GM21381 (cell line): ENCODE results near the gene ZCWPW1.

Experiments
- ATAC-seq: cut with Tn5 transposase; IDR thresholded peaks from one replicate; pipeline ENCODE4 v1.9.1; 2021; ENCODE audit warnings: mild to moderate bottlenecking, moderate library complexity; ENCODE audit not compliant: unreplicated experiment

The ZCWPW1 gene, protein sequence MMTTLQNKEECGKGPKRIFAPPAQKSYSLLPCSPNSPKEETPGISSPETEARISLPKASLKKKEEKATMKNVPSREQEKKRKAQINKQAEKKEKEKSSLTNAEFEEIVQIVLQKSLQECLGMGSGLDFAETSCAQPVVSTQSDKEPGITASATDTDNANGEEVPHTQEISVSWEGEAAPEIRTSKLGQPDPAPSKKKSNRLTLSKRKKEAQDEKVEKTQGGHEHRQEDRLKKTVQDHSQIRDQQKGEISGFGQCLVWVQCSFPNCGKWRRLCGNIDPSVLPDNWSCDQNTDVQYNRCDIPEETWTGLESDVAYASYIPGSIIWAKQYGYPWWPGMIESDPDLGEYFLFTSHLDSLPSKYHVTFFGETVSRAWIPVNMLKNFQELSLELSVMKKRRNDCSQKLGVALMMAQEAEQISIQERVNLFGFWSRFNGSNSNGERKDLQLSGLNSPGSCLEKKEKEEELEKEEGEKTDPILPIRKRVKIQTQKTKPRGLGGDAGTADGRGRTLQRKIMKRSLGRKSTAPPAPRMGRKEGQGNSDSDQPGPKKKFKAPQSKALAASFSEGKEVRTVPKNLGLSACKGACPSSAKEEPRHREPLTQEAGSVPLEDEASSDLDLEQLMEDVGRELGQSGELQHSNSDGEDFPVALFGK

GRCh38 chr7:100428199-100428966 lies at the start of gene ZCWPW1:
Gene ZCWPW1, minus strand, starts transcription at chr7:100428703. Its CDS starts 8,054 bp downstream, at chr7:100420649.
- ATAC-seq: peak; percentile 42

DNA sequence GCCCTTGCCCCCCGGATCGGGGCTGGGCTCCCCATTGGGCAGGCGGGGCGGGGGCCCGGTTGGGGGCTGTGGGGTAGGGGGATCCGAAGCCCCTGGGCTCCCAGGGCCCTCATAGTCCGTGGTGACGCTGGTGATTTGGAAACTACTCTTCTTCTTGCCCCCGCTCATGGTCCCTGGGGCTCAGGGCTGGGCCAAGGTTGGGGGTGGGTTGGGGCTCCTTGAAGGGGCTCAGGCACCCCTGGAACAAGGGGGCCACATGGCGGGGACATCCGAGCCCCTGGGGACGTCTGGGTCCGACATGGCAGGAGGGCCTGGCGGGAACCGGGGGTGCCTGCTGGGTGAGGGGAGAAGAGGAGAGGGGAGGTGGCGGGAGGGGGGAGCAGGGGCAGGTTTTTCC lies 49.4 kb upstream of the ZCWPW1 start:
- no peak for ATAC-seq

GRCh38 chr7:100476903-100477870 lies 48.7 kb upstream of the ZCWPW1 start:
- ATAC-seq: no peak

- no peak for ATAC-seq
Measured at GRCh38 chr7:100476101-100476780, 47.7 kb upstream of the ZCWPW1 start.

GRCh38 chr7:100475549-100475948 lies 47.0 kb upstream of the ZCWPW1 start:
- no peak for ATAC-seq

- ATAC-seq: no peak
Measured at GRCh38 chr7:100472854-100473499, 44.5 kb upstream of the ZCWPW1 start.

DNA sequence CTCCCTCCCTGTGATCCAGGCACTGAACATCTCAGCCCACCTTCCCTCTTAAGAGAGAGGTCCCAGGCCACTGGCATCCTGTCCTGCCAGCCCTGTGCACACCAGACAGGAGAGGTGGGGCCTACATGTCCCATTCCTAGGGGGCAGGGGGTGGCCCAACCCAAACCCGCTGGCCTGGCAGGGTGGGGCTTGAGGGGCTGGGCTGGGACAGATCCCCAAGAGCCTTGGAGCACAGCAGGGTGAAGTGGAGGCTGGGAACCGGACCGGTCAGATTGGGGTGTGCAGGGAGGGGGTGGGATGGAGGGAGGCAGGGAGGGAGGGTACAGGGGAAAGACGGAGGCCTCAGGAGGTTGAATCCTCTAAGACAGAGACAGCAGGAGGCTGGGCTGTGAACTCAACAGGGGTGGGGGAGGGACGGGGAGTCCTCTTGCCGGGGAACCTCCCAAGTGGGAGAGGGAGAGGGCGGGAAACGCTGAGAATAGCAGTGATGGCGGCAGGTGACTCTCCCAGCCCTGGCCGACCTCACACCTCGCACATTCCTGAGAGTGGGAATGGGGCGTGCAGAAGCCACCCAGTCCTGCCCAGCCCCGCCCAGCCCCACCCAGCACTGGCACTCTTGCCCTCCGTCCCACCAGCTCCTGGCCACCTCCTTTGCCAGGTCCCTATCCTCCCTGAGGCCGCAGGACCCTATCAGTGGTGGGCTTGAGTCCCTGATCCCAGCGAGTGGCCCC lies 43.8 kb upstream of the ZCWPW1 start:
- ATAC-seq: no peak

DNA sequence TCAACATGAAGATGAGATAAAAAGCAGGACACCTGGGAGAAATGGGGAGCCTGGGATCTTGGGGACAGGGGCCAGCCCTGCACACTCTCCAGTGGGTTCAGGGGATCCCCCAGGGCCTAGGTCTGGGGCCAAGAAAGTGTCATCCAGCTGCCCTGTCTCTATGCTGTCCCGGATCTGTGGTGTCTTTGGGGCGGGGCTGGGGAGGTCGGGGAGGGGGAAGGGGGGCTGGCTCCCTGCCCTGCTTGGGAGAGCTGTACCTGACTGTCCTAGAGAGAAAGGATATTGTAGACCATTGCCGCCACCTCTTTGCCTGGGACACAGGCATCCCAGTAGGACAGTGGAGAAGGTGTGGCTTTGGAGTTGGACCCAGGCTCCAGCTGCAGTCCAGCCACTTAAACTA lies 42.5 kb upstream of the ZCWPW1 start:
- no peak for ATAC-seq

DNA sequence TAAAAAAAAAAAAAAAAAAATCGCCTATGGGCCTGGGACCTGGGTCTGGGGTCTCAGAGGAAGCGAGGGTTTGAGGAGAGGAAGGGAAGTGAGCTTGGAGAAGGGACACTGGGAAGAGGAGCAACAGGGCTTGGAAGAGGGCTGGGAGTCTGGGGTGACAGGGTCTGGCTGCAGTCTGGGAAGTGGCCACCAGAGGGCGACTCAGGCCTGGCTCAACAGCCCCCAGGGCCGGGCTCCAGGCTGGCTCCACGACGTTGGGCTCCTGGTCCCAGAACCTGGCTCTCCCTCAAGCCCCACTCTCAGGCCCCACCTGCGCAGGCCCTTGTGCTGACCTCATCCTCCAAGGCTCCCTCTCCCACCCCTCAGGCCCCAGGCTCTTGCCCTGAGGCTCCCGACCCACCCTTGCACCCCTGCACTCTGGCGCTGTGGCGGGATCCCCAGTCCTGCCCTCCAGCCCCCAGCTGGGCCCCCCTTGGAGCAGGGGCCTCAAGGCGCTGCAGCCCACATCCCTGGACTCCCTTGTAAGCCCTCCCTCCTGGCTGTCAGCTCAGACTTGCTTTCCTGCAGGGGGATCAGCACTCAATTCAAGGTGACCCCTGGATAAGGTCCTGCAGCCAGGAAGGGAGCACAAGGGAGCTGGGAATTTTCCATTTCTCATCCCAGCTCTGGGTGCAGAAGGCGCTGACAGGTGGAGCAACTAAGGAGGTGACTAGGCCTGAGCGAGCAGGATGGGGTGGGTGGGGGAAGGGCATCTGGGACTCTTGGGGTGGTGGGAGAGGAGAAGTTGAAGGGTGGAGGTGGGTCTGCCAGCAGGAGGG lies 40.9 kb upstream of the ZCWPW1 start:
- ATAC-seq: no peak

- no peak for ATAC-seq
Measured at GRCh38 chr7:100467638-100468373, 39.3 kb upstream of the ZCWPW1 start.

DNA sequence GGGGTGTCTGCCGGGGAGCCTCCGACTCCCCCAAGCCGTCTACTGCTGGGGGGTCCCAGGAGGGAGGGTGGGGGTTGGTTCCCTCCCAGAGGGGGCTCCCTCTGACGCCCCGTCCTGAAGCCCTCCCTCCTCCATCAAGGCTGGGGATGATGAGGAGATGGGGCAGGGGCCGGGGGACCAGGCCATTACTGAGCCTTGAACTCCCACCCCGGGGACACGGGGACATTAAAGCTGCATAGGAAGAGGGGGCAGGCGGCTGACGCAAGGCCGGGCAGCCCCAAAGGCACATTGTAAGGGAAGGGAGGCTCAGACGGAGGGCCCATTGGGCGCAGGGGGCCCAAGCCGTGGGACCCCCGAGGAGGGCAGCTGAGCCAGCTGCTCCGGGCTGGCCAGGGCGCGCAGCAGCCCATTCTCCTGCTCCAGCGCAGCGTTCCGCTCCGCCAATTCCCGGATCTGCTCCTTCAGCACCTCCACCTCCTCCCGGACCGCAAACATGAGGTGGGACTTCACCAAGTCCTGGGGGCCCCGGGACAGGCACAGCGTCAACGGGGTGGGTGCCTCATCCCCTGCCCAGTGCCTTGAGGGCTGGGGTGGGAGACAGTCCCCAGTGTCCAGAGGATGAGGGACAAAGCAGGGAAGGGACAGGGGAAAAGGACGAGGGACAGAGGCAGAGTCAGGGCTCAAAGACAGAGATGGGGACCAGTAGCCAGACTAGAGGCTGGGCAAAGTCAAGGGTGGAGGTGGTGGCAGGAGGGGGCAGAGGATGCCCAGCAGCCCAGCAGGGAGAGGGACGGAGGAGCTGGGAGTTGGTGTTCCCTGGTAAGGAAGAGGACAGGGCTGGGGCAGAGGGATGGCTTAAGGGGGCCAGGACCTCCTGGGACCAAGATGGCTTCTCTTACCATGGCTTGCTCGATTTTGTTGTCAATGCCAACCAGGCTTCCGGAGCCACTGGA lies 38.4 kb upstream of the ZCWPW1 start:
- ATAC-seq: no peak

- ATAC-seq: no peak
Measured at GRCh38 chr7:100465702-100466311, 37.3 kb upstream of the ZCWPW1 start.

- ATAC-seq: no peak
Measured at GRCh38 chr7:100465299-100465698, 36.8 kb upstream of the ZCWPW1 start.

- ATAC-seq: no peak
Measured at GRCh38 chr7:100464791-100465190, 36.3 kb upstream of the ZCWPW1 start.

- no peak for ATAC-seq
Measured at GRCh38 chr7:100464210-100464660, 35.7 kb upstream of the ZCWPW1 start, which contains the start of gene SPACDR. Gene SPACDR, minus strand, starts transcription at chr7:100464260. Its CDS starts 235 bp downstream, at chr7:100464025.
